ENCODE measurements around the gene TSC22D1. TPM values are rescaled to one million over a fixed set of nuclear protein-coding genes. Genes with fewer than 3 reads are reported as not detected.

TSC22D1 gene
- polyA plus RNA-seq, 1 donor from 2014 or later: 355 TPM

GRCh38 chr13:44412346-44412935, 163.7 kb downstream of the TSC22D1 start:
- Histone ChIP-seq H3K4me3 (ENCODE audit: low read length) (no peak overlapping the region), H3K9me3 (ENCODE audit: low read length) (no peaks in the 10 kb centered on the region), H3K27ac (ENCODE audit: low read length) (no peak overlapping the region), H3K79me2 (replicated peaks; ENCODE audit: insufficient read depth, low read length) (no peaks in the 10 kb centered on the region), H3K9me2 (ENCODE audit: insufficient read depth, low read length) (no peaks in the 10 kb centered on the region), H3K36me3 (ENCODE audit: insufficient read depth, low read length) (no peaks in the 10 kb centered on the region), H3F3A (ENCODE audit: insufficient read depth, low read length, poor library complexity, severe bottlenecking) (no peaks in the 10 kb centered on the region), H3K9ac (ENCODE audit: low read length) (no peak overlapping the region), H4K20me1 (ENCODE audit: insufficient read depth) (no peaks in the 10 kb centered on the region), H3K4me2 (ENCODE audit: low read length) (no peak overlapping the region), H2AFZ (ENCODE audit: low read depth, low read length) (no peak overlapping the region), H3K27me3 (ENCODE audit: insufficient read depth, low read depth, low read length) (no peaks in the 10 kb centered on the region)
- TF ChIP-seq EP300 (conservative IDR thresholded peaks at IDR 0.05; ENCODE audit: poor library complexity, severe bottlenecking) (no peak), SMC3 (conservative IDR thresholded peaks at IDR 0.05; ENCODE audit: poor library complexity) (no peak), POLR2AphosphoS5 (IDR thresholded peaks at IDR 0.05) (no peak), TAF1 (IDR thresholded peaks at IDR 0.05; ENCODE audit: low read depth) (no peak), CTCF (IDR thresholded peaks at IDR 0.05; ENCODE audit: poor library complexity, severe bottlenecking) (no peak), REST (IDR thresholded peaks at IDR 0.05; ENCODE audit: borderline replicate concordance) (no peak), RAD21 (conservative IDR thresholded peaks at IDR 0.05) (no peak)

GRCh38 chr13:44411841-44412240, 164.3 kb downstream of the TSC22D1 start:
- no peaks in the 10 kb centered on the region for H3K9me2 ChIP-seq (ENCODE audit: insufficient read depth, low read length)
- H3F3A ChIP-seq (ENCODE audit: insufficient read depth, low read length, poor library complexity, severe bottlenecking): no peaks in the 10 kb centered on the region
- H3K9ac ChIP-seq (ENCODE audit: low read length): no peak overlapping the region
- H4K20me1 ChIP-seq (ENCODE audit: insufficient read depth): no peaks in the 10 kb centered on the region
- H3K36me3 ChIP-seq (ENCODE audit: insufficient read depth, low read length): no peaks in the 10 kb centered on the region
- H3K4me3 ChIP-seq (ENCODE audit: low read length): no peak overlapping the region
- no peaks in the 10 kb centered on the region for H3K79me2 ChIP-seq (replicated peaks; ENCODE audit: insufficient read depth, low read length)
- H3K27me3 ChIP-seq (ENCODE audit: insufficient read depth, low read depth, low read length): no peaks in the 10 kb centered on the region
- H3K27ac ChIP-seq (ENCODE audit: low read length): no peak overlapping the region
- H2AFZ ChIP-seq (ENCODE audit: low read depth, low read length): no peak overlapping the region
- H3K4me2 ChIP-seq (ENCODE audit: low read length): no peak overlapping the region
- H3K9me3 ChIP-seq (ENCODE audit: low read length): no peaks in the 10 kb centered on the region
- TF ChIP-seq POLR2AphosphoS5 (IDR thresholded peaks at IDR 0.05): no peak
- no peak for TF ChIP-seq RAD21 (conservative IDR thresholded peaks at IDR 0.05)
- TF ChIP-seq SMC3 (conservative IDR thresholded peaks at IDR 0.05; ENCODE audit: poor library complexity): no peak
- TF ChIP-seq MXI1 (conservative IDR thresholded peaks at IDR 0.05; ENCODE audit: poor library complexity, severe bottlenecking): no peak
- no peak for TF ChIP-seq TAF1 (IDR thresholded peaks at IDR 0.05; ENCODE audit: low read depth)

GRCh38 chr13:44410328-44410859, 165.7 kb downstream of the TSC22D1 start:
- H4K20me1 ChIP-seq (ENCODE audit: insufficient read depth): no peaks in the 10 kb centered on the region
- TF ChIP-seq RAD21 (conservative IDR thresholded peaks at IDR 0.05): no peak
- TF ChIP-seq TAF1 (IDR thresholded peaks at IDR 0.05; ENCODE audit: low read depth): no peak
- TF ChIP-seq CTCF (IDR thresholded peaks at IDR 0.05; ENCODE audit: poor library complexity, severe bottlenecking): no peak
- TF ChIP-seq EP300 (conservative IDR thresholded peaks at IDR 0.05; ENCODE audit: poor library complexity, severe bottlenecking): no peak
- no peaks in the 10 kb centered on the region for H3K27me3 ChIP-seq (ENCODE audit: insufficient read depth, low read depth, low read length)

More at GRCh38 chr13:44410328-44410859, 165.7 kb downstream of the TSC22D1 start:
- no peak overlapping the region for H3K4me3 ChIP-seq (ENCODE audit: low read length)
- no peak overlapping the region for H3K9ac ChIP-seq (ENCODE audit: low read length)
- no peak overlapping the region for H2AFZ ChIP-seq (ENCODE audit: low read depth, low read length)
- no peak overlapping the region for H3K27ac ChIP-seq (ENCODE audit: low read length)
- H3K9me2 ChIP-seq (ENCODE audit: insufficient read depth, low read length): no peaks in the 10 kb centered on the region
- H3K36me3 ChIP-seq (ENCODE audit: insufficient read depth, low read length): no peaks in the 10 kb centered on the region
- H3K79me2 ChIP-seq (replicated peaks; ENCODE audit: insufficient read depth, low read length): no peaks in the 10 kb centered on the region
- no peak overlapping the region for H3K4me2 ChIP-seq (ENCODE audit: low read length)
- no peaks in the 10 kb centered on the region for H3F3A ChIP-seq (ENCODE audit: insufficient read depth, low read length, poor library complexity, severe bottlenecking)
- no peaks in the 10 kb centered on the region for H3K9me3 ChIP-seq (ENCODE audit: low read length)

Data from neural cell (in vitro differentiated cells).